ENCODE results near the gene CTNND1.
A peak's percentile ranks its signal among the peaks of the same experiment; 100 is the strongest.

CTNND1 gene

DNA sequence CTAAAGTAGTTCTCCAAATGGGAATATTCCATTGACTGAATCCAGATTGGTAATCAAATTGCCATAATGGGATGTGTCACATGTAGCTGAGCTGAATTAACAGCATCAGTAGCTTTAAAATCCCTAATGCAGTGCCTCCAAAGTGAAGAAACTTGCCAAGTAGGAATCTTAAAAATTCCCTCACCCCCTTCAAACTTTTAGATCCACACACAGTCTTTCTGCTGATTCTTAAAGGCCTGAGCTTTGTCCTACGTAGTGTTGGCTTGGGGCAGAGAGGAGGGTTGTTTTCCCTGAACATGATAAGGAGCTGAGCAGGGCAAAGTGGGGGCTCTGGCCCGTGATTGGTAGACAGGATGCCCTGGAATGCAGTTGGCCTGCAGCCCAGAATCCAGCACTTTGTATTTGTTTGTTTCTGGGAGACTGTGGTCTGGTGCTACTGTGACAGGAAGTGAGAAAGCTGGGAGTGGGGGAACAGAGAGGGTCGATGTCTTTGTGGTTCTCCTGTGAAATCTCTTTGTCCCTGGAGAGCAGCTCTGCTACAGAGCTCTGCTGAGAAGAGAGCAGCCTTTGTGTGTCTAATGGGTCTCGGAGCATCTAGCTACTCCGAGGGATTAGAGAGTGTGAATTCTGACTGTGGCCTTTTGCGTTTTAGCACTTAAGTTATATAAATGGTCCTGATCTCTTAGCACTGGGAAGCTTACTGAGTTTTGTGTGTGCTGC is 16.9 kb downstream of the CTNND1 start:
- Histone ChIP-seq H2BK12ac (ENCODE audit: low read length) (no peak overlapping the region), H3K4me1 (ENCODE audit: control insufficient read depth in 2 of 2, insufficient read depth in 1 of 2, low read depth in 1 of 2, low read length in 2 of 2) (peaks cover 29 to 35% of the 10 kb centered on the region in 2 donors), H3K4ac (ENCODE audit: low read length) (no peak overlapping the region), H4K91ac (ENCODE audit: low read depth, low read length, poor library complexity) (no peak overlapping the region), H2AFZ (ENCODE audit: low read length) (peak overlapping the region; percentile 5), H3K79me1 (ENCODE audit: low read depth, low read length) (no peaks in the 10 kb centered on the region), H3K4me2 (ENCODE audit: insufficient read depth, low read length, poor library complexity, severe bottlenecking) (peak overlapping the region; percentile 28), H3K27ac (replicated peaks; ENCODE audit: low read length) (peak overlapping the region; percentile 97), H2BK120ac (ENCODE audit: low read depth, low read length) (no peak overlapping the region), H3K9ac (ENCODE audit: low read depth, low read length, poor library complexity) (no peak overlapping the region), H3K18ac (ENCODE audit: low read length) (no peak overlapping the region), H3K4me3 (ENCODE audit: low read length in 2 of 2) (peak overlapping the region in 1 of 2 donors; percentile 25), H3K23ac (ENCODE audit: low read depth, low read length, poor library complexity) (no peak overlapping the region), H3K14ac (ENCODE audit: low read length) (no peak overlapping the region), H3K9me3 (replicated peaks in 1 of 2; ENCODE audit: control insufficient read depth in 2 of 2, insufficient read depth in 1 of 2, low read depth in 1 of 2, low read length in 2 of 2) (no peaks in the 10 kb centered on the region), H3K36me3 (replicated peaks in 1 of 2; ENCODE audit: control insufficient read depth in 2 of 2, insufficient read depth in 2 of 2, low read length in 2 of 2) (peaks cover 0 to 39% of the 10 kb centered on the region in 2 donors), H2BK15ac (ENCODE audit: low read length) (no peak overlapping the region), H2BK5ac (ENCODE audit: low read length) (no peak overlapping the region), H2AK5ac (ENCODE audit: low read depth, low read length) (no peak overlapping the region), H4K8ac (ENCODE audit: low read depth, low read length) (no peak overlapping the region), H3K27me3 (ENCODE audit: control insufficient read depth in 3 of 3, insufficient read depth in 3 of 3, low read depth in 1 of 3, low read length in 3 of 3) (no peaks in the 10 kb centered on the region)
- no CpG with 5 or more reads among the region's 6 CpGs for WGBS, 2 donors (ENCODE audit: extremely low coverage in 2 of 2, insufficient read length in 2 of 2, insufficient replicate concordance in 1 of 2)
- peak; percentile 87 for DNase-seq (ENCODE audit: low spot score)

DNA sequence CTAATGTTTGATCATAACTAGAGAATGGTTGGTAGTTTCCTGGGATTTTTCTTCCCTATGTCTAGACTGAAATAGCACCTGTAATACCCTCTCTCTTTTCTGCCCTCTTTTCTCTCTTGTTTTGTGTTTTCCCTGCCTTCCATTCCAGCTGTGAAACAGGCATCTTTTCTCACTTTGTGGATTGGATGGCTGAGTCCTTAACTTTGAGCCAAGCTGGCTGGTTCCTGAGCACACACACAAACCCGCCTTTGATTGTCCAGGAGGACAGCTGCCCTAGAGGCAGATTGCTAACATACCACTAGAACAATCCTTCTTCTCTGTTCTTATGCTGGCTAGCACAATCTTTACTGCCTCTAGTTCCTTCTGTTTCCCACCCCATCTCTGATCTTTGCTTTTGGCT is 17.7 kb downstream of the CTNND1 start:
- H3K4me3 ChIP-seq (ENCODE audit: low read length in 2 of 2), result peak overlapping the region in 1 of 2 donors; percentile 25

DNA sequence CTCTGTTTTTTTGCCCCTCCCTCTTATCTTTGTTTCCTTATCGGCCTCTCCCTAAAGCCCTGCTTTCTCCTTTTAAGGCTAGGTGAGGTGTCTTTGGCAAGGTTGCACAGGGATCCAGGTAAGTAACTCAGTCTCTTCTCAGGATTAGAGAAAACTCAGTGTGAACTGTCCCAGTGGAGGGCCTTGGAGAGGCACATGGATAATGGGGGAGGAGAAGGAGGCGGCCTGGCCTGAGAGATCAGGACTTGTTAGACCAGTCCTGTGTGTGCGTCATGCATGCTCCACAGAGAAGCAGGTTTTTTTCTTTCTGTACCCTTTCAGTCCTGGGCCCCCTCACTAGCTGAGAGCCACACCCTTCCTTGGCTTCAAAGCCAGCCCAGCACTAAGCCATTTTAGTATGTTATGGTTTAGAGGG is 19.9 kb downstream of the CTNND1 start:
- H2AFZ ChIP-seq (ENCODE audit: low read length), result no peak overlapping the region
- no peak overlapping the region for H2BK15ac ChIP-seq (ENCODE audit: low read length)
- H4K8ac ChIP-seq (ENCODE audit: low read depth, low read length), result no peak overlapping the region
- H3K4me2 ChIP-seq (ENCODE audit: insufficient read depth, low read length, poor library complexity, severe bottlenecking), result no peak overlapping the region
- WGBS, 2 donors (ENCODE audit: extremely low coverage in 2 of 2, insufficient read length in 2 of 2, insufficient replicate concordance in 1 of 2), result no CpG with 5 or more reads among the region's 3 CpGs
- H3K27ac ChIP-seq (replicated peaks; ENCODE audit: low read length), result peak overlapping the region; percentile 24
- no peaks in the 10 kb centered on the region for H3K79me1 ChIP-seq (ENCODE audit: low read depth, low read length)
- H2AK5ac ChIP-seq (ENCODE audit: low read depth, low read length), result no peak overlapping the region
- H4K91ac ChIP-seq (ENCODE audit: low read depth, low read length, poor library complexity), result no peak overlapping the region
- no peak overlapping the region for H3K14ac ChIP-seq (ENCODE audit: low read length)
- H2BK120ac ChIP-seq (ENCODE audit: low read depth, low read length), result no peak overlapping the region
- H3K27me3 ChIP-seq (ENCODE audit: control insufficient read depth in 3 of 3, insufficient read depth in 3 of 3, low read depth in 1 of 3, low read length in 3 of 3), result no peaks in the 10 kb centered on the region
- no peak overlapping the region for H2BK12ac ChIP-seq (ENCODE audit: low read length)
- no peak overlapping the region for H3K18ac ChIP-seq (ENCODE audit: low read length)
- peaks cover 0 to 40% of the 10 kb centered on the region in 2 donors for H3K36me3 ChIP-seq (replicated peaks in 1 of 2; ENCODE audit: control insufficient read depth in 2 of 2, insufficient read depth in 2 of 2, low read length in 2 of 2)
- peaks cover 19 to 23% of the 10 kb centered on the region in 2 donors for H3K4me1 ChIP-seq (ENCODE audit: control insufficient read depth in 2 of 2, insufficient read depth in 1 of 2, low read depth in 1 of 2, low read length in 2 of 2)
- no peak overlapping the region for H3K4ac ChIP-seq (ENCODE audit: low read length)
- H3K9me3 ChIP-seq (replicated peaks in 1 of 2; ENCODE audit: control insufficient read depth in 2 of 2, insufficient read depth in 1 of 2, low read depth in 1 of 2, low read length in 2 of 2), result no peaks in the 10 kb centered on the region
- no peak overlapping the region for H3K4me3 ChIP-seq (ENCODE audit: low read length in 2 of 2)
- H3K9ac ChIP-seq (ENCODE audit: low read depth, low read length, poor library complexity), result no peak overlapping the region
- no peak for DNase-seq (ENCODE audit: low spot score)
- no peak overlapping the region for H2BK5ac ChIP-seq (ENCODE audit: low read length)
- H3K23ac ChIP-seq (ENCODE audit: low read depth, low read length, poor library complexity), result no peak overlapping the region

More for the DNA sequence above, 17.7 kb downstream of the CTNND1 start:
- Histone ChIP-seq H3K9ac (ENCODE audit: low read depth, low read length, poor library complexity) (no peak overlapping the region), H3K14ac (ENCODE audit: low read length) (no peak overlapping the region), H2BK12ac (ENCODE audit: low read length) (no peak overlapping the region), H2BK120ac (ENCODE audit: low read depth, low read length) (no peak overlapping the region), H3K9me3 (replicated peaks in 1 of 2; ENCODE audit: control insufficient read depth in 2 of 2, insufficient read depth in 1 of 2, low read depth in 1 of 2, low read length in 2 of 2) (no peaks in the 10 kb centered on the region), H3K79me1 (ENCODE audit: low read depth, low read length) (no peaks in the 10 kb centered on the region), H2BK15ac (ENCODE audit: low read length) (no peak overlapping the region), H3K4me2 (ENCODE audit: insufficient read depth, low read length, poor library complexity, severe bottlenecking) (no peak overlapping the region), H3K4me1 (ENCODE audit: control insufficient read depth in 2 of 2, insufficient read depth in 1 of 2, low read depth in 1 of 2, low read length in 2 of 2) (peaks cover 29 to 35% of the 10 kb centered on the region in 2 donors), H3K23ac (ENCODE audit: low read depth, low read length, poor library complexity) (no peak overlapping the region), H2AK5ac (ENCODE audit: low read depth, low read length) (no peak overlapping the region), H2BK5ac (ENCODE audit: low read length) (no peak overlapping the region), H3K4ac (ENCODE audit: low read length) (no peak overlapping the region), H3K18ac (ENCODE audit: low read length) (no peak overlapping the region), H4K8ac (ENCODE audit: low read depth, low read length) (no peak overlapping the region), H4K91ac (ENCODE audit: low read depth, low read length, poor library complexity) (no peak overlapping the region), H2AFZ (ENCODE audit: low read length) (no peak overlapping the region), H3K27ac (replicated peaks; ENCODE audit: low read length) (peak overlapping the region; percentile 97), H3K36me3 (replicated peaks in 1 of 2; ENCODE audit: control insufficient read depth in 2 of 2, insufficient read depth in 2 of 2, low read length in 2 of 2) (peaks cover 0 to 35% of the 10 kb centered on the region in 2 donors), H3K27me3 (ENCODE audit: control insufficient read depth in 3 of 3, insufficient read depth in 3 of 3, low read depth in 1 of 3, low read length in 3 of 3) (no peaks in the 10 kb centered on the region)
- no peak for DNase-seq (ENCODE audit: low spot score)
- WGBS, 2 donors (ENCODE audit: extremely low coverage in 2 of 2, insufficient read length in 2 of 2, insufficient replicate concordance in 1 of 2), result no CpG with 5 or more reads among the region's 1 CpG

DNA sequence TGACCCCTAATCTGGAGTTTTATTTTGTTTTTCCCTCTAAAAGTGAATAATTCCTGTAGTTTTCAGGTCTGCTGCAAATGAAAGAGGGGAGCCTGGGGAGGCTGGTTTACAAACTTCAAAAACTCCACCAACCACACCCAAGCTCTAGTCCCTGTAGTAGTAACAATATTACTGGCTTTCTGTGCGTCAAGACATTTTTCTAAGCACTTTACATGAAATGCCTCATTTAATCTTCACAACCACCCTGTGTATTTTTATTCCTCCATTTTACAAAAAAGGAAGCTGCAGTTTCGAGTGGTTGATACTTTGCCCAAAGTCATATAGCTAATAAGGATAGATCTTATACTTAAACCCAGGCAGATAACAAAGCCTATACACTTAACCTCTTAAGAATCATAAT is 23.5 kb downstream of the CTNND1 start:
- Histone ChIP-seq H2BK15ac (ENCODE audit: low read length) (no peak overlapping the region), H3K9ac (ENCODE audit: low read depth, low read length, poor library complexity) (no peak overlapping the region), H2AFZ (ENCODE audit: low read length) (no peak overlapping the region), H3K79me1 (ENCODE audit: low read depth, low read length) (no peaks in the 10 kb centered on the region), H3K4me2 (ENCODE audit: insufficient read depth, low read length, poor library complexity, severe bottlenecking) (no peak overlapping the region), H3K14ac (ENCODE audit: low read length) (no peak overlapping the region), H3K4me3 (ENCODE audit: low read length in 2 of 2) (no peak overlapping the region), H2BK5ac (ENCODE audit: low read length) (no peak overlapping the region), H2AK5ac (ENCODE audit: low read depth, low read length) (no peak overlapping the region), H3K27me3 (ENCODE audit: control insufficient read depth in 3 of 3, insufficient read depth in 3 of 3, low read depth in 1 of 3, low read length in 3 of 3) (no peaks in the 10 kb centered on the region), H2BK120ac (ENCODE audit: low read depth, low read length) (no peak overlapping the region), H3K36me3 (replicated peaks in 1 of 2; ENCODE audit: control insufficient read depth in 2 of 2, insufficient read depth in 2 of 2, low read length in 2 of 2) (peaks cover 0 to 60% of the 10 kb centered on the region in 2 donors), H4K8ac (ENCODE audit: low read depth, low read length) (no peak overlapping the region), H4K91ac (ENCODE audit: low read depth, low read length, poor library complexity) (no peak overlapping the region), H3K4ac (ENCODE audit: low read length) (no peak overlapping the region), H3K27ac (replicated peaks; ENCODE audit: low read length) (no peak overlapping the region), H3K23ac (ENCODE audit: low read depth, low read length, poor library complexity) (no peak overlapping the region), H3K4me1 (ENCODE audit: control insufficient read depth in 2 of 2, insufficient read depth in 1 of 2, low read depth in 1 of 2, low read length in 2 of 2) (peaks cover 5 to 12% of the 10 kb centered on the region in 2 donors), H3K18ac (ENCODE audit: low read length) (no peak overlapping the region), H3K9me3 (replicated peaks in 1 of 2; ENCODE audit: control insufficient read depth in 2 of 2, insufficient read depth in 1 of 2, low read depth in 1 of 2, low read length in 2 of 2) (no peaks in the 10 kb centered on the region), H2BK12ac (ENCODE audit: low read length) (no peak overlapping the region)
- no CpG with 5 or more reads among the region's 2 CpGs for WGBS, 2 donors (ENCODE audit: extremely low coverage in 2 of 2, insufficient read length in 2 of 2, insufficient replicate concordance in 1 of 2)
- DNase-seq (ENCODE audit: low spot score), result no peak
